Hepatocyte (in vitro differentiated cells): Measurements from ENCODE around the gene SPOUT1. TPM values are rescaled to one million over a fixed set of nuclear protein-coding genes. Genes with fewer than 3 reads are reported as not detected.

Source experiments
- DNase-seq: peaks from one replicate; pipeline ENCODE4 v3.0.0-alpha.2; 2016; ENCODE audit warnings: low spot score
- H2AFZ ChIP-seq: fragments of 200-600 bp; sonication (generic); 2 replicates; pipeline ENCODE4 v1.6.0; 2016; ENCODE audit warnings: antibody characterized with exemption, mild to moderate bottlenecking
- H3K27ac ChIP-seq: fragments of 200-600 bp; sonication (generic); 2 replicates; pipeline ENCODE4 v1.5.1; 2016; ENCODE audit warnings: mild to moderate bottlenecking
- H3K27me3 ChIP-seq: fragments of 200-600 bp; sonication (generic); 2 replicates; pipeline ENCODE4 v1.6.1; 2016
- H3K36me3 ChIP-seq: fragments of 200-600 bp; sonication (generic); replicated peaks from 2 replicates; pipeline ENCODE4 v1.5.1; 2016; ENCODE audit warnings: low read depth; ENCODE audit not compliant: insufficient read depth
- H3K4me1 ChIP-seq: fragments of 200-600 bp; sonication (generic); 2 replicates; pipeline ENCODE4 v1.5.1; 2016; ENCODE audit warnings: mild to moderate bottlenecking, moderate library complexity; ENCODE audit not compliant: insufficient read depth
- H3K4me2 ChIP-seq: fragments of 200-600 bp; sonication (generic); 2 replicates; pipeline ENCODE4 v1.6.0; 2016
- H3K4me3 ChIP-seq: fragments of 200-600 bp; sonication (generic); 2 replicates; pipeline ENCODE4 v1.5.1; 2016; ENCODE audit warnings: mild to moderate bottlenecking
- H3K79me2 ChIP-seq: fragments of 200-600 bp; sonication (generic); 2 replicates; pipeline ENCODE4 v1.6.0; 2017; ENCODE audit warnings: mild to moderate bottlenecking
- H3K9me2 ChIP-seq: fragments of 200-600 bp; sonication (generic); replicated peaks from 2 replicates; pipeline ENCODE4 v1.6.0; 2017; ENCODE audit warnings: mild to moderate bottlenecking; ENCODE audit not compliant: insufficient read depth
- H3K9me3 ChIP-seq: fragments of 200-600 bp; sonication (generic); 2 replicates; pipeline ENCODE4 v1.5.1; 2016; ENCODE audit warnings: low read depth, mild to moderate bottlenecking
- H4K20me1 ChIP-seq: fragments of 200-600 bp; sonication (generic); 2 replicates; pipeline ENCODE4 v1.6.0; 2016; ENCODE audit warnings: mild to moderate bottlenecking; ENCODE audit not compliant: insufficient read depth, poor library complexity, severe bottlenecking
- EZH2 ChIP-seq: fragments of 200-600 bp; sonication (generic); IDR thresholded peaks from 2 replicates; pipeline ENCODE4 v1.6.1; 2016; ENCODE audit warnings: antibody characterized with exemption, mild to moderate bottlenecking, borderline replicate concordance
- EZH2phosphoT487 ChIP-seq: fragments of 200-600 bp; sonication (generic); IDR thresholded peaks from one replicate; pipeline ENCODE4 v1.6.1; 2018; ENCODE audit warnings: antibody characterized with exemption, mild to moderate bottlenecking, low read depth, moderate library complexity; ENCODE audit not compliant: unreplicated experiment, severe bottlenecking
- WGBS: methylation state at CpG from one replicate; pipeline ENCODE4 v1.1.6; 2016; ENCODE audit warnings: low lambda C conversion rate; ENCODE audit errors: missing lambda C conversion rate; 5-methylcytosine and 5-hydroxymethylcytosine counted together
- polyA plus RNA-seq: library from polyadenylated mRNA; unstranded; fragments of >200 nt; fragmentation: Nextera tagmentation; extraction: Ambion mirVana; gene quantifications from 2 replicates; pipeline ENCODE4 v1.2.1, GENCODE V29; 2016
- total RNA-seq: library from RNA; depleted of rRNA; stranded (reverse); fragments of >200 nt; gene quantifications from 2 replicates; pipeline ENCODE4 v1.2.3, GENCODE V29; 2014
- TF ChIP-seq, protein P1 (sequence below): fragments of 200-600 bp; sonication (generic); IDR thresholded peaks from 2 replicates; pipeline ENCODE4 v1.5.1; 2016; ENCODE audit warnings: antibody characterized with exemption, mild to moderate bottlenecking; ENCODE audit not compliant: poor library complexity

SPOUT1 gene
- total and polyA plus RNA-seq, 2 experiments from 2014 or later = 27.3 to 38.5 TPM

DNA sequence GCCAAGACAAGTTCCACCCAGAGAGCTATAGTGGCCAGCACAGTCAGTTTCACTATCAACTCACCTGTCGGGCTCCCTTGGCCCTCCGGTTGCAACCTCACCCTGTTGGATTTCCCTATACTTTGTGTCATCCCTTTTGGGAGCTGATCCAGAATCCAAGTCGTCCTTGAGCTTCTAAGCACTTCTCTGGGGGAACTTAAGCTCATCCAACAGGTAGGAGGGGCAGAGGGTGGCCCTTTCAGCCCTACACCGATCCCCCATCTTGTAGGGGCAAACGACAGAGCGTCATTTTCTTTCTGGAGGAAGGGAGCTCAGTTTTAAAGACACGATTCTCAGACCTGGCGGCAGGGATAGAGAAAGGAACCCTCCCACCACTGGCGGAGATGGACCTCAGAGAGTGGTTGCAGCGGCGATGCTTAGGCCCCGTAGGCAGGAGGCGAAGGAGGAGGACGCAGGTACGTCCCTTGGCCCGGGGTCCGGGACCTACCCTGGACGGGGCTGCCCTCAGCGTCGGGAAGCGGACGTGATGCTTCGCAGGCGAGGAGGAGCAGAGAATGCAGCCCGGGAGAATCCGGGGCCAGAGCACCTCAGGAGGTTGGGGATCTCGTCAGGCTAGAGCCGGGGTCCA, 58.4 kb downstream of the SPOUT1 start:
- Histone ChIP-seq H3K9me3 (no peaks in the 10 kb centered on the region), H3K36me3 (no peaks in the 10 kb centered on the region), H3K4me2 (peak overlapping the region; percentile 91), H4K20me1 (peaks cover 3% of the 10 kb centered on the region), H3K4me3 (peak overlapping the region; percentile 97), H3K4me1 (peaks cover 2% of the 10 kb centered on the region), H3K27ac (peak overlapping the region; percentile 98), H2AFZ (peak overlapping the region; percentile 88), H3K27me3 (no peaks in the 10 kb centered on the region), H3K9me2 (no peaks in the 10 kb centered on the region), H3K79me2 (peaks cover 40% of the 10 kb centered on the region)
- TF ChIP-seq EZH2phosphoT487 (no peak), EZH2 (no peak)
- TF ChIP-seq, protein P1, sequence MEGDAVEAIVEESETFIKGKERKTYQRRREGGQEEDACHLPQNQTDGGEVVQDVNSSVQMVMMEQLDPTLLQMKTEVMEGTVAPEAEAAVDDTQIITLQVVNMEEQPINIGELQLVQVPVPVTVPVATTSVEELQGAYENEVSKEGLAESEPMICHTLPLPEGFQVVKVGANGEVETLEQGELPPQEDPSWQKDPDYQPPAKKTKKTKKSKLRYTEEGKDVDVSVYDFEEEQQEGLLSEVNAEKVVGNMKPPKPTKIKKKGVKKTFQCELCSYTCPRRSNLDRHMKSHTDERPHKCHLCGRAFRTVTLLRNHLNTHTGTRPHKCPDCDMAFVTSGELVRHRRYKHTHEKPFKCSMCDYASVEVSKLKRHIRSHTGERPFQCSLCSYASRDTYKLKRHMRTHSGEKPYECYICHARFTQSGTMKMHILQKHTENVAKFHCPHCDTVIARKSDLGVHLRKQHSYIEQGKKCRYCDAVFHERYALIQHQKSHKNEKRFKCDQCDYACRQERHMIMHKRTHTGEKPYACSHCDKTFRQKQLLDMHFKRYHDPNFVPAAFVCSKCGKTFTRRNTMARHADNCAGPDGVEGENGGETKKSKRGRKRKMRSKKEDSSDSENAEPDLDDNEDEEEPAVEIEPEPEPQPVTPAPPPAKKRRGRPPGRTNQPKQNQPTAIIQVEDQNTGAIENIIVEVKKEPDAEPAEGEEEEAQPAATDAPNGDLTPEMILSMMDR = no peak
- DNase-seq = peak; percentile 53
- WGBS = 1% methylated on average over 28 of the region's 28 CpGs

GRCh38 chr9:128770286-128771030, 59.1 kb downstream of the SPOUT1 start:
- Histone ChIP-seq H4K20me1 (peaks cover 3% of the 10 kb centered on the region), H3K9me2 (no peaks in the 10 kb centered on the region), H3K27me3 (no peaks in the 10 kb centered on the region), H3K79me2 (peaks cover 40% of the 10 kb centered on the region), H3K4me1 (peaks cover 2% of the 10 kb centered on the region), H3K9me3 (no peaks in the 10 kb centered on the region), H2AFZ (no peak overlapping the region), H3K4me2 (peak overlapping the region; percentile 91), H3K4me3 (peak overlapping the region; percentile 97), H3K27ac (peak overlapping the region; percentile 98), H3K36me3 (no peaks in the 10 kb centered on the region)
- no peak for DNase-seq
- TF ChIP-seq, protein P1 = no peak
- TF ChIP-seq EZH2phosphoT487 (no peak), EZH2 (no peak)
- 78% methylated on average over 11 of the region's 11 CpGs for WGBS

Other genes with a start within 250 kb of the SPOUT1 start
- 32.4 and 39.9 TPM in 2 replicates for gene DYNC2I2, start 172.9 kb downstream of the SPOUT1 start, total RNA-seq
- 78.7 and 91.8 TPM in 2 replicates for gene DYNC2I2, start 172.9 kb downstream of the SPOUT1 start, polyA plus RNA-seq
- gene SET, start 140.6 kb downstream of the SPOUT1 start, total RNA-seq = 343 and 416 TPM in 2 replicates
- 213 and 217 TPM in 2 replicates for gene SET, start 140.6 kb downstream of the SPOUT1 start, polyA plus RNA-seq
- gene PKN3, start 127.3 kb downstream of the SPOUT1 start, total RNA-seq = 4.0 and 4.5 TPM in 2 replicates
- gene PKN3, start 127.3 kb downstream of the SPOUT1 start, polyA plus RNA-seq = 3.7 and 9.4 TPM in 2 replicates
- 26.2 and 33.5 TPM in 2 replicates for gene ZDHHC12, start 105.7 kb downstream of the SPOUT1 start, total RNA-seq
- gene ZDHHC12, start 105.7 kb downstream of the SPOUT1 start, polyA plus RNA-seq = 76.3 and 84.9 TPM in 2 replicates
- 26.0 and 38.9 TPM in 2 replicates for gene ZER1, start 57.9 kb downstream of the SPOUT1 start, total RNA-seq
- 24.4 and 25.1 TPM in 2 replicates for gene ZER1, start 57.9 kb downstream of the SPOUT1 start, polyA plus RNA-seq
- gene TBC1D13, start 42.5 kb downstream of the SPOUT1 start, total RNA-seq = 21.4 and 39.3 TPM in 2 replicates
- 20.4 and 25.2 TPM in 2 replicates for gene TBC1D13, start 42.5 kb downstream of the SPOUT1 start, polyA plus RNA-seq
- gene ENDOG, start 11.3 kb downstream of the SPOUT1 start, total RNA-seq = 18.9 and 22.5 TPM in 2 replicates
- 32.6 and 37.4 TPM in 2 replicates for gene ENDOG, start 11.3 kb downstream of the SPOUT1 start, polyA plus RNA-seq
- gene KYAT1, start 52.2 kb upstream of the SPOUT1 start, total RNA-seq = 5.1 and 7.9 TPM in 2 replicates
- gene KYAT1, start 52.2 kb upstream of the SPOUT1 start, polyA plus RNA-seq = 8.4 and 8.7 TPM in 2 replicates
- gene LRRC8A, start 52.3 kb upstream of the SPOUT1 start, total RNA-seq = 28.8 and 30.7 TPM in 2 replicates
- gene LRRC8A, start 52.3 kb upstream of the SPOUT1 start, polyA plus RNA-seq = 46.8 and 55.6 TPM in 2 replicates
- 12.6 and 20.3 TPM in 2 replicates for gene PHYHD1, start 91.2 kb upstream of the SPOUT1 start, total RNA-seq
- gene PHYHD1, start 91.2 kb upstream of the SPOUT1 start, polyA plus RNA-seq = 25.7 and 32.3 TPM in 2 replicates
- 30.2 and 34.2 TPM in 2 replicates for gene DOLK, start 117.8 kb upstream of the SPOUT1 start, total RNA-seq
- gene DOLK, start 117.8 kb upstream of the SPOUT1 start, polyA plus RNA-seq = 37.4 and 45.0 TPM in 2 replicates
- gene NUP188, start 117.9 kb upstream of the SPOUT1 start, total RNA-seq = 24.4 and 28.1 TPM in 2 replicates
- 28.1 and 31.2 TPM in 2 replicates for gene NUP188, start 117.9 kb upstream of the SPOUT1 start, polyA plus RNA-seq
- 68.3 and 85.4 TPM in 2 replicates for gene SH3GLB2, start 198.5 kb upstream of the SPOUT1 start, total RNA-seq
- gene SH3GLB2, start 198.5 kb upstream of the SPOUT1 start, polyA plus RNA-seq = 124 and 189 TPM in 2 replicates
- 16.8 and 29.5 TPM in 2 replicates for gene MIGA2, start 206.8 kb upstream of the SPOUT1 start, total RNA-seq
- 23.4 and 33.3 TPM in 2 replicates for gene MIGA2, start 206.8 kb upstream of the SPOUT1 start, polyA plus RNA-seq